SH-SY5Y (cell line): ENCODE results near the gene CAB39.

Source experiments
- GATA2 ChIP-seq: IDR thresholded peaks from 2 replicates; pipeline ENCODE4 v1.6.1; 2011; ENCODE audit warnings: mild to moderate bottlenecking, low read depth, low read length
- GATA3 ChIP-seq: IDR thresholded peaks from 2 replicates; pipeline ENCODE4 v1.6.1; 2011; ENCODE audit warnings: low read depth, mild to moderate bottlenecking, low read length, moderate library complexity

DNA sequence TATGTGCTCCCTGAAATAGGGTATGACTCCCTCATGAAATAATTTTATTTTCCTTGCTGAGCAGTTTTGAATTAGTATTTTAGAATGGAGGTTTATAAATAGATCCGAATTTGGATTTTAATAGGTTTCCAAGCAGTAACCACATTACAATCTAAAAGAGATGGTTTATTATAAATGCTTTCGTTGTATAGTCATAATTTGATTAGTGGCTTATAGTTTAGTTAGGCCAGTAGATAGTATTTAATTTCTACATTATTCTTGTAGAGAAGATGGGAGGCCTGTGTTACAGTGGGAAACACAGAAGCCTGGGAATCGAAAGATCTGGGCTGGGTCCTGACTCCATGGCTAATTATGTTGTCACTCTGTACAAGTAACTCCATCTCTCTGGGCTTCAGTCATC is 6.7 kb downstream of the CAB39 start:
- TF ChIP-seq GATA2 = no peak
- TF ChIP-seq GATA3 = no peak
